HTR-8/SVneo (cell line): ENCODE data around the gene NAALADL2.
"Not testable (repeated sequence)": the region's sequence is repeated elsewhere in the genome, so short reads cannot be mapped to it uniquely, and the experiment has no call there.

Experiments
- DNase-seq: peaks from one replicate; pipeline ENCODE4 v3.0.0; 2011; ENCODE audit warnings: low spot score, mixed read lengths; ENCODE audit not compliant: insufficient read length
- FAIRE-seq: peaks from 2 replicates; lab custom pipeline; 2011; peaks lifted over from hg19 to GRCh38; lab: Jason Lieb, UNC

Gene NAALADL2

GRCh38 chr3:175432376-175433025, 573.4 kb downstream of the NAALADL2 start:
- FAIRE-seq, result no peak
- DNase-seq, result no peak

- DNase-seq, result no peak
- no peak for FAIRE-seq
Measured at GRCh38 chr3:175433026-175433674, 574.0 kb downstream of the NAALADL2 start.

- DNase-seq, result no peak
- FAIRE-seq, result no peak
Measured at GRCh38 chr3:175434561-175434960, 575.4 kb downstream of the NAALADL2 start.

GRCh38 chr3:175443682-175444081, 584.5 kb downstream of the NAALADL2 start:
- no peak for FAIRE-seq
- DNase-seq, result no peak

- DNase-seq, result no peak
- FAIRE-seq, result no peak
Measured at GRCh38 chr3:175445741-175446140, 586.6 kb downstream of the NAALADL2 start.

- DNase-seq, result no peak
- no peak for FAIRE-seq
Measured at GRCh38 chr3:175447521-175447920, 588.4 kb downstream of the NAALADL2 start.

GRCh38 chr3:175453361-175453760, 594.2 kb downstream of the NAALADL2 start:
- DNase-seq (no peak), FAIRE-seq (no peak)

- FAIRE-seq (no peak), DNase-seq (no peak)
Measured at GRCh38 chr3:175456466-175456865, 597.3 kb downstream of the NAALADL2 start.

GRCh38 chr3:175457301-175457700, 598.2 kb downstream of the NAALADL2 start:
- no peak for FAIRE-seq
- DNase-seq, result no peak

GRCh38 chr3:175460849-175461399, 601.8 kb downstream of the NAALADL2 start:
- DNase-seq, FAIRE-seq: not testable (repeated sequence)

- no peak for DNase-seq
- no peak for FAIRE-seq
Measured at GRCh38 chr3:175464362-175464761, 605.2 kb downstream of the NAALADL2 start.

GRCh38 chr3:175469124-175469523, 610.0 kb downstream of the NAALADL2 start:
- FAIRE-seq (no peak), DNase-seq (no peak)

- no peak for FAIRE-seq
- no peak for DNase-seq
Measured at GRCh38 chr3:175475765-175476164, 616.6 kb downstream of the NAALADL2 start.

- DNase-seq (no peak), FAIRE-seq (no peak)
Measured at GRCh38 chr3:175476489-175476888, 617.4 kb downstream of the NAALADL2 start.

- no peak for DNase-seq
- FAIRE-seq, result no peak
Measured at GRCh38 chr3:175477651-175478224, 618.6 kb downstream of the NAALADL2 start.

- FAIRE-seq (no peak), DNase-seq (no peak)
Measured at GRCh38 chr3:175478301-175478700, 619.2 kb downstream of the NAALADL2 start.

- DNase-seq (no peak), FAIRE-seq (no peak)
Measured at GRCh38 chr3:175479175-175479574, 620.0 kb downstream of the NAALADL2 start.

GRCh38 chr3:175479800-175480199, 620.7 kb downstream of the NAALADL2 start:
- FAIRE-seq, result no peak

GRCh38 chr3:175484666-175485065, 625.5 kb downstream of the NAALADL2 start:
- no peak for DNase-seq
- FAIRE-seq, result no peak

More at GRCh38 chr3:175479800-175480199, 620.7 kb downstream of the NAALADL2 start:
- DNase-seq, result no peak

GRCh38 chr3:175485436-175485835, 626.3 kb downstream of the NAALADL2 start:
- FAIRE-seq (no peak), DNase-seq (no peak)

- FAIRE-seq, result no peak
- no peak for DNase-seq
Measured at GRCh38 chr3:175486255-175486654, 627.1 kb downstream of the NAALADL2 start.
